ENCODE measurements around the gene ZNF506.

ZNF506 gene

GRCh38 chr19:19749908-19750841 lies 71.4 kb downstream of the ZNF506 start:
- TF ChIP-seq, protein P1, sequence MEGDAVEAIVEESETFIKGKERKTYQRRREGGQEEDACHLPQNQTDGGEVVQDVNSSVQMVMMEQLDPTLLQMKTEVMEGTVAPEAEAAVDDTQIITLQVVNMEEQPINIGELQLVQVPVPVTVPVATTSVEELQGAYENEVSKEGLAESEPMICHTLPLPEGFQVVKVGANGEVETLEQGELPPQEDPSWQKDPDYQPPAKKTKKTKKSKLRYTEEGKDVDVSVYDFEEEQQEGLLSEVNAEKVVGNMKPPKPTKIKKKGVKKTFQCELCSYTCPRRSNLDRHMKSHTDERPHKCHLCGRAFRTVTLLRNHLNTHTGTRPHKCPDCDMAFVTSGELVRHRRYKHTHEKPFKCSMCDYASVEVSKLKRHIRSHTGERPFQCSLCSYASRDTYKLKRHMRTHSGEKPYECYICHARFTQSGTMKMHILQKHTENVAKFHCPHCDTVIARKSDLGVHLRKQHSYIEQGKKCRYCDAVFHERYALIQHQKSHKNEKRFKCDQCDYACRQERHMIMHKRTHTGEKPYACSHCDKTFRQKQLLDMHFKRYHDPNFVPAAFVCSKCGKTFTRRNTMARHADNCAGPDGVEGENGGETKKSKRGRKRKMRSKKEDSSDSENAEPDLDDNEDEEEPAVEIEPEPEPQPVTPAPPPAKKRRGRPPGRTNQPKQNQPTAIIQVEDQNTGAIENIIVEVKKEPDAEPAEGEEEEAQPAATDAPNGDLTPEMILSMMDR (conservative IDR thresholded peaks at IDR 0.05) = no peak
- H3K27ac ChIP-seq = no peak overlapping the region

GRCh38 chr19:19749117-19749907 lies 72.2 kb downstream of the ZNF506 start:
- TF ChIP-seq, protein P1 (conservative IDR thresholded peaks at IDR 0.05) = no peak
- H3K27ac ChIP-seq = no peak overlapping the region

DNA sequence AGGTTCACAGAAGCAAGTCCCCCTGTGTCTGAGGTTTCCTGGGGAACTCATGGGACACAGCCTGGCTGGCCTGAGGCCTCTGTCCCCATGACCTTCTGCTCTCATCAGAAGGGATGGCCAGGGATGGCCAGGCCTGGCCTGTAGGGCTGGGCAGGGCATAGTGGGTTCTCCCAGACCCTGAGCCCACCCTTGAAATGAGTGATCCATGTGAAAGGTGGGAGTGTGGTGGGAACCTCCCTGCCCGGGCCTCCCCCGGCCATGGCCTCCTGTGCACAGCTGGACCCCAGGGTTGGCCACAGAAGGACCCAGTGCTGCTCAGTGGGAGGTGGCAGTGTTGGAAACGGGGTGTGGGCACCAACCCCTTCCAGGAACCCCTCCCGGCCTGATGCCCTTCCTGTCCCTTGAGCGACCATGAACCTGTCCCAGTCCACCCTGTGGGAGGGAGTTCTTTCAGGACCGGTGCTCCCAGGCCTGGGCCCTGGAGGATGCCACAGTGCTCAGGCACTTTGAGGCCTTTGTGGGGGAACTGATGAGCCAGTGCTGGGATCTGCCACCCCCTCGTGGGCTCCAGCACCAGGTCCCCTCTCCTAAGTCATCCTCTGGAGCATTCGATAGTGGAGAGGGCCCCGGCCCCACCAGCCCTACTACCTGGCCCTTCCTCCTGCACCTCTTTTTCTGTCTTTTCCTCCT lies 73.2 kb downstream of the ZNF506 start:
- H3K27ac ChIP-seq = no peak overlapping the region
- TF ChIP-seq, protein P1 (conservative IDR thresholded peaks at IDR 0.05) = no peak

DNA sequence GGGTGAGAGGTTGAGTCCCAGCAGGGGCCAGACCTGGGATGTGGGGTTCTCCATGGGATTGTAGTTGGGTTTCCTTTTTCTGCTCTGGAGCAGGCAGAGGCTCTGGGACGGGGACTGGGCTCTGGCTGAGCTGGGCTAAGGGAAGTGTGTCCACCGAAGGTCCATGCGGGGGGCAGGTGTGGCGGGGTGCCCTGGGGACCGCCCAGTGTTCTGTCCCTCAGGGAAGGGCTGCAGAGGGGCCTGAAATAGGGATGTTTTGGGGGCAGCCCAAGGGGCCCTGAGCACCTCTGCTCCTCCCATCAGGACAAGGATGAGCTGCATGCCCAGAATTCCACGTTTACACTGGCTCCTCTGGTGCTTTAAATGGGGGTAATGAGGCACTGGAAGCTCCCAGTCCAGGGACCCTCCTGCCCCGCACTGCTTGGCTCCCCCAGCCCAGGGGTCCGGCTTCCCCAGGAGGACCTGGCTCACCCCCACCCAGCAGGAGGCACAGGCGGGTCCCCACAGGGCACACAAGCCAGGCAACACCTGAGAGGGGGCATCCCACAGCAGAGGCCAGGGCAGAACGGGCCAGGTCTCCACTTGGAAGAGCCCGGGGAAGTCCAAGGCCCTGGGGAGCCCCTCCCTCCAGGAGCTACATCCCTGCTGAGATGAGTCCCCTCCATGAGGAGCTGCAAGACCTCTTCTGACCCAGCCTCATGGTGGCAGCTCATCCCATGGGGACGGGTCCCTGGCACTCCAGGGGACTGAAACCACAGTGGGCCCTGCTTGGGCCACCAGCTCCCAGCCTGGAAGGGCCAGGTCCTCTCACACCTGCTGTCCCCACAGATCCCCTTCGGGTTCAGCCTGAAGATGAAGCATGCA lies 74.0 kb downstream of the ZNF506 start:
- H3K27ac ChIP-seq = no peak overlapping the region
- TF ChIP-seq, protein P1 (conservative IDR thresholded peaks at IDR 0.05) = no peak

- TF ChIP-seq, protein P1 (conservative IDR thresholded peaks at IDR 0.05) = no peak
- no peak overlapping the region for H3K27ac ChIP-seq
Measured at GRCh38 chr19:19746286-19747213, 75.0 kb downstream of the ZNF506 start.
